OCI-LY1 (cell line): ENCODE data around the gene FBXO15.

Source experiments
- CTCF ChIP-seq: fragments of 200-600 bp; sonication (generic), shearing (Covaris generic); IDR thresholded peaks from 2 replicates; pipeline ENCODE4 v1.5.1; 2017; ENCODE audit warnings: mild to moderate bottlenecking, antibody characterized with exemption, low read length, moderate library complexity, mixed read lengths
- EZH2 ChIP-seq: fragments of 200-600 bp; sonication (generic), shearing (Covaris generic); IDR thresholded peaks from 2 replicates; pipeline ENCODE4 v1.8.0; 2017; ENCODE audit warnings: borderline replicate concordance, mixed run types, mild to moderate bottlenecking, antibody characterized with exemption, low read length, moderate library complexity, mixed read lengths

- no peak for TF ChIP-seq CTCF
- TF ChIP-seq EZH2: no peak
These were observed 32.1 kb upstream of the FBXO15 start for GRCh38 chr18:74179623-74180199.
